Mammary epithelial cell (primary cell): ENCODE data around the gene ERMAP.

Source experiments
- CTCF ChIP-seq, 2 donors: IDR thresholded peaks in 1 of 2; conservative IDR thresholded peaks in 1 of 2; 2 replicates each; pipeline ENCODE4 v1.5.1; 2011 to 2012; ENCODE audit warnings: inconsistent platforms in 2 of 2, low read length in 2 of 2, mild to moderate bottlenecking in 2 of 2, control low read depth in 1 of 2, low read depth in 1 of 2; ENCODE audit not compliant: insufficient read depth in 1 of 2; ENCODE audit errors: extremely low read depth in 1 of 2
- EZH2 ChIP-seq: IDR thresholded peaks from 2 replicates; pipeline ENCODE4 v1.6.1; 2012; ENCODE audit warnings: low read length, inconsistent platforms, borderline replicate concordance

GRCh38 chr1:42887366-42887765 is 70.4 kb downstream of the ERMAP start:
- TF ChIP-seq CTCF (conservative IDR thresholded peaks at IDR 0.05 in 1 of 2, IDR thresholded peaks at IDR 0.05 in 1 of 2; ENCODE audit: extremely low read depth in 1 of 2, insufficient read depth in 1 of 2, low read depth in 1 of 2, low read length in 2 of 2) (no peak), EZH2 (no peak)
